Activated CD4-positive, alpha-beta memory T cell treated with anti-CD3 and anti-CD28 coated beads, Interleukin-2, amount 10 ng/mL, durations not matched to agents 7 days and 5 days (primary cell): ENCODE results near the gene INSC. TPM values are rescaled to one million over a fixed set of nuclear protein-coding genes. Genes with fewer than 3 reads are reported as not detected.

ENCODE experiments used
- total RNA-seq, 2 experiments: library from RNA; stranded (reverse); gene quantifications; one replicate each; pipeline ENCODE4 v1.2.3, GENCODE V29; 2021

The INSC gene
- total RNA-seq, 2 experiments from 2014 or later, result 0.15 to 0.18 TPM

Other genes with a start within 250 kb of the INSC start
- 10 to 100 TPM; 22.2 TPM for gene CYP2R1, start 222.7 kb upstream of the INSC start, total RNA-seq
- gene CALCA, start 142.6 kb upstream of the INSC start, total RNA-seq, result not detected
- gene CALCB, start 41.3 kb upstream of the INSC start, total RNA-seq, result 1 to 10 TPM; 1.1 to 1.5 TPM